Natural killer cell (primary cell): Measurements from ENCODE around the gene B3GALT5. TPM values are rescaled to one million over a fixed set of nuclear protein-coding genes. Genes with fewer than 3 reads are reported as not detected.

Source experiments
- ATAC-seq, 3 donors: fragments of 150-1000 bp in 2 of 3; fragments of 200-7000 bp in 1 of 3; cut with Tn5 transposase; 1 replicate in 1 of 3; 2 replicates in 2 of 3; pipeline ENCODE4 v1.10.0; 2021; ENCODE audit warnings: mild to moderate bottlenecking in 2 of 3, moderate library complexity in 2 of 3
- DNase-seq, 2 donors: peaks; one replicate each; pipeline versions ENCODE4 v3.0.0 to v3.0.0-alpha.2; 2013 to 2021; ENCODE audit warnings: mixed read lengths in 1 of 2
- H3K27ac ChIP-seq: one replicate; pipeline ENCODE4 v1.5.1; 2013; ENCODE audit warnings: mild to moderate bottlenecking, low read length
- H3K27me3 ChIP-seq: one replicate; pipeline ENCODE4 v1.6.1; 2013; ENCODE audit warnings: low read length; ENCODE audit not compliant: control insufficient read depth, insufficient read depth
- H3K36me3 ChIP-seq: one replicate; pipeline ENCODE4 v1.6.1; 2013; ENCODE audit warnings: low read length; ENCODE audit not compliant: control insufficient read depth, insufficient read depth
- H3K4me1 ChIP-seq: one replicate; pipeline ENCODE4 v1.6.1; 2013; ENCODE audit warnings: low read length; ENCODE audit not compliant: control insufficient read depth, insufficient read depth
- H3K4me3 ChIP-seq: one replicate; pipeline ENCODE4 v1.5.1; 2013; ENCODE audit warnings: low read length
- H3K9me3 ChIP-seq: one replicate; pipeline ENCODE4 v1.6.1; 2013; ENCODE audit warnings: low read length; ENCODE audit not compliant: control insufficient read depth, insufficient read depth
- H3K27ac Mint-ChIP-seq, 2 donors: one replicate each; pipeline ENCODE4 v1.8.0; 2022; ENCODE audit warnings: mild to moderate bottlenecking in 2 of 2, mixed read lengths in 2 of 2, moderate library complexity in 1 of 2
- H3K27me3 Mint-ChIP-seq, 2 donors: one replicate each; pipeline ENCODE4 v1.8.0; 2022; ENCODE audit warnings: low read depth in 2 of 2, mixed read lengths in 2 of 2
- H3K36me3 Mint-ChIP-seq: one replicate; pipeline ENCODE4 v1.8.0; 2022; ENCODE audit warnings: mixed read lengths
- H3K4me1 Mint-ChIP-seq, 2 donors: one replicate each; pipeline ENCODE4 v1.8.0; 2022; ENCODE audit warnings: mixed read lengths in 2 of 2
- H3K4me3 Mint-ChIP-seq: one replicate; pipeline ENCODE4 v1.8.0; 2022; ENCODE audit warnings: mild to moderate bottlenecking, moderate library complexity, mixed read lengths
- H3K9me3 Mint-ChIP-seq, 2 donors: one replicate each; pipeline ENCODE4 v1.8.0; 2022; ENCODE audit warnings: mixed read lengths in 2 of 2
- WGBS: methylation state at CpG from one replicate; pipeline ENCODE4 v1.1.7; 2013; ENCODE audit warnings: missing lambda C conversion rate; ENCODE audit not compliant: insufficient coverage; 5-methylcytosine and 5-hydroxymethylcytosine counted together
- intact Hi-C: fragments of 100-400 bp; cut with micrococcal nuclease; formaldehyde crosslinking; loops from one replicate; pipeline ENCODE4 v1.14.2; 2022
- total RNA-seq, 4 donors: library from RNA; stranded (reverse); fragments of 120-200 nt in 1 of 4; gene quantifications; one replicate each; pipeline versions ENCODE4 v1.2.3 to v1.2.4, GENCODE V29; 2013 to 2022
- TF ChIP-seq, protein P1 (sequence below): fragments of 200-600 bp; IDR thresholded peaks from one replicate; pipeline ENCODE4 v1.8.0; 2022; ENCODE audit warnings: antibody characterized with exemption

The B3GALT5 gene
- total RNA-seq, 3 donors from 2014 or later (not counting 1 experiment from before 2014, with no cell fraction given), result 0.05 TPM; not detected in 2

GRCh38 chr21:39710866-39711265, 98.1 kb downstream of the B3GALT5 start:
- Mint-ChIP-seq H3K9me3 (no peaks in the 10 kb centered on the region), H3K27ac (no peak overlapping the region), H3K4me3 (no peak overlapping the region), H3K4me1 (no peaks in the 10 kb centered on the region), H3K27me3 (peaks cover 0 to 3% of the 10 kb centered on the region in 2 donors), H3K36me3 (no peaks in the 10 kb centered on the region)
- no peaks in the 10 kb centered on the region for H3K27me3 ChIP-seq
- H3K4me3 ChIP-seq, result no peak overlapping the region
- ATAC-seq, result no peak
- TF ChIP-seq, protein P1, sequence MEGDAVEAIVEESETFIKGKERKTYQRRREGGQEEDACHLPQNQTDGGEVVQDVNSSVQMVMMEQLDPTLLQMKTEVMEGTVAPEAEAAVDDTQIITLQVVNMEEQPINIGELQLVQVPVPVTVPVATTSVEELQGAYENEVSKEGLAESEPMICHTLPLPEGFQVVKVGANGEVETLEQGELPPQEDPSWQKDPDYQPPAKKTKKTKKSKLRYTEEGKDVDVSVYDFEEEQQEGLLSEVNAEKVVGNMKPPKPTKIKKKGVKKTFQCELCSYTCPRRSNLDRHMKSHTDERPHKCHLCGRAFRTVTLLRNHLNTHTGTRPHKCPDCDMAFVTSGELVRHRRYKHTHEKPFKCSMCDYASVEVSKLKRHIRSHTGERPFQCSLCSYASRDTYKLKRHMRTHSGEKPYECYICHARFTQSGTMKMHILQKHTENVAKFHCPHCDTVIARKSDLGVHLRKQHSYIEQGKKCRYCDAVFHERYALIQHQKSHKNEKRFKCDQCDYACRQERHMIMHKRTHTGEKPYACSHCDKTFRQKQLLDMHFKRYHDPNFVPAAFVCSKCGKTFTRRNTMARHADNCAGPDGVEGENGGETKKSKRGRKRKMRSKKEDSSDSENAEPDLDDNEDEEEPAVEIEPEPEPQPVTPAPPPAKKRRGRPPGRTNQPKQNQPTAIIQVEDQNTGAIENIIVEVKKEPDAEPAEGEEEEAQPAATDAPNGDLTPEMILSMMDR, result no peak
- no peaks in the 10 kb centered on the region for H3K9me3 ChIP-seq
- H3K36me3 ChIP-seq, result no peaks in the 10 kb centered on the region
- 88% methylated on average over 8 of the region's 8 CpGs for WGBS
- no peak for DNase-seq
- H3K4me1 ChIP-seq, result no peaks in the 10 kb centered on the region
- no peak overlapping the region for H3K27ac ChIP-seq
- intact Hi-C loops, result no loop called here

DNA sequence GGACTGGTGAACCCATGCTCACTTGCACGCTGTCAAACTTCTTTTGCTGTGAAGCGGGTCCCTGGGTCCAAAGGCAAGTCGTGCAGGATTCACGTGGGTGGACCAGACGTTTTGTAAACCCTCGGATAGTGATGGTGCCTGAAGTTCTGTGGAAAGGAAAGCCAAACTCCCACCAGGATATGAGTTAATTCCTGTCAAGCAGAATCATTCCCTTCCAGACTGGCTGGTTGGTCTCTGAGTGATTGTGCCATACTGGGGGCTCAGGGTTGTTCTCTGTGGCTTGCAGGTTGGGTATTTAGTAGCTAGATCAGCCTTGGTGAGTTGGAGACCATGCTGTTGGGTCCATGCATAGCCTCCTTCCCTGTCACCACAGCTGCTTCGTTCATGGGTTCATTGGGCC, 99.5 kb downstream of the B3GALT5 start:
- no peaks in the 10 kb centered on the region for H3K27me3 ChIP-seq
- TF ChIP-seq, protein P1, result no peak
- no peaks in the 10 kb centered on the region for H3K36me3 Mint-ChIP-seq
- no peaks in the 10 kb centered on the region for H3K4me1 ChIP-seq
- H3K27ac ChIP-seq, result no peak overlapping the region
- intact Hi-C loops, result no loop called here
- no peak overlapping the region for H3K4me3 ChIP-seq
- peaks cover 0 to 3% of the 10 kb centered on the region in 2 donors for H3K27me3 Mint-ChIP-seq
- ATAC-seq (no peak), DNase-seq (no peak)
- no peak overlapping the region for H3K4me3 Mint-ChIP-seq
- H3K9me3 ChIP-seq, result no peaks in the 10 kb centered on the region
- H3K36me3 ChIP-seq, result no peaks in the 10 kb centered on the region
- H3K9me3 Mint-ChIP-seq, result no peaks in the 10 kb centered on the region
- H3K4me1 Mint-ChIP-seq, result no peaks in the 10 kb centered on the region
- no peak overlapping the region for H3K27ac Mint-ChIP-seq
- 86% methylated on average over 7 of the region's 7 CpGs for WGBS

DNA sequence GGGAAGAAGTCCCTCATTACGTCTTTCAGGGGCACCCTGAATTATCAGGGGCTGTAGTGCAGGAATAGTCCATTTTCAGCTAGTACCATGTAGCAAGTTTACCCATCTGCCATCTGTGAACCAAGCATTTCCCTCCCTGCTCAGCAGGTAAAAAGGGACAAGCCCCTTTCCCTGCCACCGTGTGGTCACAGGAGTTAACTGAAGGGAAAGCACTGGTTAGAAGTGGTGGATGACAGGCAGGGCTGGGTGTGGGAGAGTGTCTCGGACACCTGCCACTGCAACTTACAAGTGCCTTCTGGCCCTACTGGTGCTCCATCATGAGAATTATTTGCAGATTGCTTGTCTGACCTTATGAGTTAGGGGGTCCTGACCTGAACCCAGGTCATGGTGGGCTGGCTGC, 100.2 kb downstream of the B3GALT5 start:
- ATAC-seq (no peak), DNase-seq (no peak)
- no peak overlapping the region for H3K27ac Mint-ChIP-seq
- no peaks in the 10 kb centered on the region for H3K27me3 ChIP-seq
- H3K4me3 Mint-ChIP-seq, result no peak overlapping the region
- no peaks in the 10 kb centered on the region for H3K36me3 ChIP-seq
- H3K4me1 ChIP-seq, result no peaks in the 10 kb centered on the region
- H3K27me3 Mint-ChIP-seq, result no peaks in the 10 kb centered on the region
- H3K9me3 Mint-ChIP-seq, result no peaks in the 10 kb centered on the region
- H3K4me1 Mint-ChIP-seq, result no peaks in the 10 kb centered on the region
- WGBS, result 66% methylated on average over 3 of the region's 3 CpGs
- no peaks in the 10 kb centered on the region for H3K36me3 Mint-ChIP-seq
- no peak overlapping the region for H3K4me3 ChIP-seq
- no peak overlapping the region for H3K27ac ChIP-seq
- TF ChIP-seq, protein P1, result no peak
- no peaks in the 10 kb centered on the region for H3K9me3 ChIP-seq
- intact Hi-C loops, result no loop called here

GRCh38 chr21:39713905-39714304, 101.2 kb downstream of the B3GALT5 start:
- H3K4me3 ChIP-seq, result no peak overlapping the region
- H3K4me1 Mint-ChIP-seq, result no peaks in the 10 kb centered on the region
- no peaks in the 10 kb centered on the region for H3K36me3 Mint-ChIP-seq
- H3K27me3 Mint-ChIP-seq, result no peaks in the 10 kb centered on the region
- H3K9me3 ChIP-seq, result no peaks in the 10 kb centered on the region
- no peaks in the 10 kb centered on the region for H3K4me1 ChIP-seq
- intact Hi-C loops, result no loop called here
- H3K27me3 ChIP-seq, result no peaks in the 10 kb centered on the region
- H3K27ac Mint-ChIP-seq, result no peak overlapping the region
- no peak for ATAC-seq
- WGBS, result 89% methylated on average over 7 of the region's 7 CpGs
- no peak overlapping the region for H3K27ac ChIP-seq
- TF ChIP-seq, protein P1, result no peak
- H3K36me3 ChIP-seq, result no peaks in the 10 kb centered on the region
- H3K4me3 Mint-ChIP-seq, result no peak overlapping the region
- no peak for DNase-seq
- H3K9me3 Mint-ChIP-seq, result no peaks in the 10 kb centered on the region
